Duodenal mucosa (tissue), 2 donors: ENCODE measurements around the gene SYT1.

Source experiments
- H3K27ac ChIP-seq: one replicate; pipeline ENCODE4 v1.7.0; 2013; ENCODE audit warnings: low read depth, low read length
- H3K27me3 ChIP-seq, 2 donors: one replicate each; pipeline ENCODE4 v1.7.0; 2013; ENCODE audit warnings: low read length in 2 of 2, control low read depth in 1 of 2; ENCODE audit not compliant: insufficient read depth in 2 of 2, control insufficient read depth in 1 of 2
- H3K36me3 ChIP-seq, 2 donors: one replicate each; pipeline ENCODE4 v1.7.0; 2013; ENCODE audit warnings: low read length in 2 of 2, control low read depth in 1 of 2; ENCODE audit not compliant: insufficient read depth in 2 of 2, control insufficient read depth in 1 of 2
- H3K4me1 ChIP-seq, 2 donors: one replicate each; pipeline ENCODE4 v1.7.0; 2013; ENCODE audit warnings: low read length in 2 of 2, control low read depth in 1 of 2; ENCODE audit not compliant: insufficient read depth in 2 of 2, control insufficient read depth in 1 of 2
- H3K4me3 ChIP-seq, 2 donors: one replicate each; pipeline ENCODE4 v1.7.0; 2013; ENCODE audit warnings: low read length in 2 of 2, low read depth in 1 of 2
- H3K9ac ChIP-seq, 2 donors: one replicate each; pipeline ENCODE4 v1.7.0; 2013; ENCODE audit warnings: low read length in 2 of 2, low read depth in 1 of 2
- H3K9me3 ChIP-seq, 2 donors: one replicate each; pipeline ENCODE4 v1.7.0; 2013; ENCODE audit warnings: low read length in 2 of 2, control low read depth in 1 of 2; ENCODE audit not compliant: control insufficient read depth in 1 of 2

Gene SYT1

GRCh38 chr12:79411791-79412190, 547.2 kb downstream of the SYT1 start:
- Histone ChIP-seq H3K27ac (no peak overlapping the region), H3K36me3 (no peaks in the 10 kb centered on the region), H3K9me3 (no peaks in the 10 kb centered on the region), H3K4me3 (no peak overlapping the region), H3K27me3 (no peaks in the 10 kb centered on the region), H3K9ac (no peak overlapping the region), H3K4me1 (peaks cover 20 to 22% of the 10 kb centered on the region in 2 donors)

GRCh38 chr12:79413796-79414195, 549.2 kb downstream of the SYT1 start:
- no peaks in the 10 kb centered on the region for H3K27me3 ChIP-seq
- H3K36me3 ChIP-seq: no peaks in the 10 kb centered on the region
- H3K9ac ChIP-seq: no peak overlapping the region
- no peaks in the 10 kb centered on the region for H3K9me3 ChIP-seq
- H3K4me1 ChIP-seq: peaks cover 20 to 22% of the 10 kb centered on the region in 2 donors
- no peak overlapping the region for H3K27ac ChIP-seq
- no peak overlapping the region for H3K4me3 ChIP-seq

- H3K36me3 ChIP-seq: no peaks in the 10 kb centered on the region
- peaks cover 20 to 22% of the 10 kb centered on the region in 2 donors for H3K4me1 ChIP-seq
- H3K27ac ChIP-seq: no peak overlapping the region
- no peak overlapping the region for H3K4me3 ChIP-seq
- no peaks in the 10 kb centered on the region for H3K27me3 ChIP-seq
- H3K9me3 ChIP-seq: no peaks in the 10 kb centered on the region
- H3K9ac ChIP-seq: no peak overlapping the region
Measured at GRCh38 chr12:79414252-79414651, 549.7 kb downstream of the SYT1 start.

- Histone ChIP-seq H3K4me1 (peaks cover 26% of the 10 kb centered on the region in 2 donors), H3K36me3 (no peaks in the 10 kb centered on the region), H3K9me3 (no peaks in the 10 kb centered on the region), H3K9ac (no peak overlapping the region), H3K27ac (no peak overlapping the region), H3K4me3 (peak overlapping the region in 1 of 2 donors; percentile 6), H3K27me3 (no peaks in the 10 kb centered on the region)
Measured at GRCh38 chr12:79415321-79415720, 550.7 kb downstream of the SYT1 start.

- H3K36me3 ChIP-seq: no peaks in the 10 kb centered on the region
- H3K4me1 ChIP-seq: peaks cover 30 to 31% of the 10 kb centered on the region in 2 donors
- H3K9ac ChIP-seq: no peak overlapping the region
- peak overlapping the region; percentile 29 to 33 for H3K4me3 ChIP-seq
- H3K9me3 ChIP-seq: no peaks in the 10 kb centered on the region
- no peaks in the 10 kb centered on the region for H3K27me3 ChIP-seq
- peak overlapping the region; percentile 13 for H3K27ac ChIP-seq
Measured at GRCh38 chr12:79415746-79416435, 551.3 kb downstream of the SYT1 start.

GRCh38 chr12:79420146-79420618, 555.6 kb downstream of the SYT1 start:
- no peaks in the 10 kb centered on the region for H3K36me3 ChIP-seq
- H3K9me3 ChIP-seq: no peaks in the 10 kb centered on the region
- no peak overlapping the region for H3K9ac ChIP-seq
- no peak overlapping the region for H3K4me3 ChIP-seq
- no peaks in the 10 kb centered on the region for H3K27me3 ChIP-seq
- peaks cover 23% of the 10 kb centered on the region in 2 donors for H3K4me1 ChIP-seq
- no peak overlapping the region for H3K27ac ChIP-seq

GRCh38 chr12:79421236-79421740, 556.7 kb downstream of the SYT1 start:
- H3K27ac ChIP-seq: no peak overlapping the region
- H3K27me3 ChIP-seq: no peaks in the 10 kb centered on the region
- no peaks in the 10 kb centered on the region for H3K36me3 ChIP-seq
- peaks cover 15 to 23% of the 10 kb centered on the region in 2 donors for H3K4me1 ChIP-seq
- H3K9ac ChIP-seq: no peak overlapping the region
- no peaks in the 10 kb centered on the region for H3K9me3 ChIP-seq
- H3K4me3 ChIP-seq: no peak overlapping the region

GRCh38 chr12:79422060-79422812, 557.7 kb downstream of the SYT1 start:
- peaks cover 15 to 27% of the 10 kb centered on the region in 2 donors for H3K4me1 ChIP-seq
- no peak overlapping the region for H3K4me3 ChIP-seq
- no peak overlapping the region for H3K27ac ChIP-seq
- no peaks in the 10 kb centered on the region for H3K36me3 ChIP-seq
- H3K9ac ChIP-seq: no peak overlapping the region
- H3K27me3 ChIP-seq: no peaks in the 10 kb centered on the region
- H3K9me3 ChIP-seq: no peaks in the 10 kb centered on the region

- peak overlapping the region; percentile 14 for H3K27ac ChIP-seq
- peaks cover 15 to 28% of the 10 kb centered on the region in 2 donors for H3K4me1 ChIP-seq
- H3K4me3 ChIP-seq: no peak overlapping the region
Measured at GRCh38 chr12:79423560-79423959, 559.0 kb downstream of the SYT1 start.

GRCh38 chr12:79424109-79424721, 559.6 kb downstream of the SYT1 start:
- no peak overlapping the region for H3K27ac ChIP-seq
- no peaks in the 10 kb centered on the region for H3K36me3 ChIP-seq

More at GRCh38 chr12:79423560-79423959, 559.0 kb downstream of the SYT1 start:
- no peak overlapping the region for H3K9ac ChIP-seq
- H3K36me3 ChIP-seq: no peaks in the 10 kb centered on the region
- H3K27me3 ChIP-seq: no peaks in the 10 kb centered on the region
- H3K9me3 ChIP-seq: no peaks in the 10 kb centered on the region

More at GRCh38 chr12:79424109-79424721, 559.6 kb downstream of the SYT1 start:
- Histone ChIP-seq H3K4me3 (no peak overlapping the region), H3K9me3 (no peaks in the 10 kb centered on the region), H3K9ac (no peak overlapping the region), H3K4me1 (peaks cover 15 to 28% of the 10 kb centered on the region in 2 donors), H3K27me3 (no peaks in the 10 kb centered on the region)
